ENCODE data around the gene NECTIN3. TPM values are rescaled to one million over a fixed set of nuclear protein-coding genes. Genes with fewer than 3 reads are reported as not detected.

NECTIN3 gene
- polyA plus RNA-seq (ENCODE audit: insufficient read length) = 26.3 TPM

GRCh38 chr3:111071257-111072030 lies at the start of gene NECTIN3:
Gene NECTIN3, plus strand, starts transcription at chr3:111071816. Its CDS starts 202 bp downstream, at chr3:111072018.
- DNase-seq (ENCODE audit: low read depth) = peak; percentile 77

GRCh38 chr3:111027868-111028267 lies 43.7 kb upstream of the NECTIN3 start:
- DNase-seq (ENCODE audit: low read depth) = no peak

GRCh38 chr3:111031538-111031937 lies 40.1 kb upstream of the NECTIN3 start:
- DNase-seq (ENCODE audit: low read depth) = no peak

GRCh38 chr3:111032677-111033076 lies 38.9 kb upstream of the NECTIN3 start:
- DNase-seq (ENCODE audit: low read depth) = no peak

- no peak for DNase-seq (ENCODE audit: low read depth)
These were observed 38.1 kb upstream of the NECTIN3 start for GRCh38 chr3:111033470-111034050.

- no peak for DNase-seq (ENCODE audit: low read depth)
These were observed 36.3 kb upstream of the NECTIN3 start for GRCh38 chr3:111035316-111035715.

GRCh38 chr3:111035902-111036301 lies 35.7 kb upstream of the NECTIN3 start:
- no peak for DNase-seq (ENCODE audit: low read depth)

GRCh38 chr3:111040959-111041358 lies 30.7 kb upstream of the NECTIN3 start:
- DNase-seq (ENCODE audit: low read depth) = no peak

GRCh38 chr3:111045564-111045963 lies 26.1 kb upstream of the NECTIN3 start:
- DNase-seq (ENCODE audit: low read depth) = no peak

- DNase-seq (ENCODE audit: low read depth) = no peak
These were observed 24.6 kb upstream of the NECTIN3 start for GRCh38 chr3:111047042-111047441.

- DNase-seq (ENCODE audit: low read depth) = no peak
These were observed 23.7 kb upstream of the NECTIN3 start for GRCh38 chr3:111047812-111048435.

GRCh38 chr3:111051354-111051753 lies 20.3 kb upstream of the NECTIN3 start:
- DNase-seq (ENCODE audit: low read depth) = no peak

- no peak for DNase-seq (ENCODE audit: low read depth)
These were observed 3.0 kb upstream of the NECTIN3 start for GRCh38 chr3:111068574-111068973.

GRCh38 chr3:111069974-111070771 lies 1.4 kb upstream of the NECTIN3 start:
- DNase-seq (ENCODE audit: low read depth) = no peak

- no peak for DNase-seq (ENCODE audit: low read depth)
These were observed 802 bp upstream of the NECTIN3 start for GRCh38 chr3:111070772-111071256.

GRCh38 chr3:111072031-111072921 lies 660 bp downstream of the NECTIN3 start:
- no peak for DNase-seq (ENCODE audit: low read depth)

GRCh38 chr3:111073218-111073617 lies 1.6 kb downstream of the NECTIN3 start:
- no peak for DNase-seq (ENCODE audit: low read depth)

GRCh38 chr3:111076732-111077131 lies 5.1 kb downstream of the NECTIN3 start:
- no peak for DNase-seq (ENCODE audit: low read depth)

GRCh38 chr3:111077369-111077768 lies 5.8 kb downstream of the NECTIN3 start:
- no peak for DNase-seq (ENCODE audit: low read depth)

GRCh38 chr3:111080413-111080812 lies 8.8 kb downstream of the NECTIN3 start:
- DNase-seq (ENCODE audit: low read depth) = no peak

GRCh38 chr3:111081008-111081545 lies 9.5 kb downstream of the NECTIN3 start:
- DNase-seq (ENCODE audit: low read depth) = no peak

Data from forelimb muscle (tissue), 1 donor.